ENCODE measurements around the gene GPR55. TPM values are rescaled to one million over a fixed set of nuclear protein-coding genes. Genes with fewer than 3 reads are reported as not detected.
A peak's percentile ranks its signal among the peaks of the same experiment; 100 is the strongest.

The GPR55 gene
- total RNA-seq, 1 donor from 2014 or later, result not detected

DNA sequence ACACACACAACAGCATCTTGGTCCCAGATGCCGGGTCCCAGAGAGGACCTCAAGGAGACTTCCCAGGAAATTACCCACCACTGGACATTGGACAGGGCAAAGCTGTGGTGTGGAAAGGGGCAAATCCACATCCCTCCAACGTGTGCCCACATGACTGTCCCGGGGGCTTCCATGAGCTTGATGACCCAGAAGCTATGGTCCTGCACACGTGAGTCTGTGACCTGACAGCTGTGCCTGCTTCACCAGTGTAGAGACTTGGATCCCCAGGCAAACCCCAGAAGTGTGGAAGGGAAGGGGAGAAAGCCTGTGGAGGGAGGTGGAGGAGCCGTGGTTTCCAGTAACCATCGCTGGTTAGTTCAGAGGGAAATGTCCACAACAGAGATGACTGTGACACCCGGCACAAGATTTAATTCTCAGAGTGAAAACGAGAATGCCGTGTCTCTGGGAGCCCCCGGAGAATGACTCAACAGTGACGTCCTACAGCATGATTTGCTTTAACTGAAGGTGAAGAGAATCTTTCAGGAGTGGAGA is 19.1 kb upstream of the GPR55 start:
- H3K27me3 Mint-ChIP-seq (ENCODE audit: low read depth, unreplicated experiment), result peaks cover 16% of the 10 kb centered on the region
- Histone ChIP-seq H3K9ac (ENCODE audit: low read length) (no peak overlapping the region), H3K4me1 (ENCODE audit: insufficient read depth, low read length) (no peaks in the 10 kb centered on the region), H3K27me3 (ENCODE audit: insufficient read depth, low read length) (no peaks in the 10 kb centered on the region), H3K9me3 (ENCODE audit: insufficient read depth, low read depth, low read length) (no peaks in the 10 kb centered on the region), H3K36me3 (ENCODE audit: insufficient read depth, low read length) (no peaks in the 10 kb centered on the region), H2AFZ (ENCODE audit: low read depth, low read length) (no peak overlapping the region), H3K4me2 (ENCODE audit: low read length) (no peak overlapping the region), H3K79me2 (ENCODE audit: insufficient read depth, low read length) (no peaks in the 10 kb centered on the region), H3K27ac (ENCODE audit: low read depth, low read length) (no peak overlapping the region), H4K20me1 (ENCODE audit: insufficient read depth, low read length) (no peaks in the 10 kb centered on the region), H3K4me3 (ENCODE audit: insufficient read depth, low read depth, low read length) (no peak overlapping the region)
- TF ChIP-seq, protein P1, sequence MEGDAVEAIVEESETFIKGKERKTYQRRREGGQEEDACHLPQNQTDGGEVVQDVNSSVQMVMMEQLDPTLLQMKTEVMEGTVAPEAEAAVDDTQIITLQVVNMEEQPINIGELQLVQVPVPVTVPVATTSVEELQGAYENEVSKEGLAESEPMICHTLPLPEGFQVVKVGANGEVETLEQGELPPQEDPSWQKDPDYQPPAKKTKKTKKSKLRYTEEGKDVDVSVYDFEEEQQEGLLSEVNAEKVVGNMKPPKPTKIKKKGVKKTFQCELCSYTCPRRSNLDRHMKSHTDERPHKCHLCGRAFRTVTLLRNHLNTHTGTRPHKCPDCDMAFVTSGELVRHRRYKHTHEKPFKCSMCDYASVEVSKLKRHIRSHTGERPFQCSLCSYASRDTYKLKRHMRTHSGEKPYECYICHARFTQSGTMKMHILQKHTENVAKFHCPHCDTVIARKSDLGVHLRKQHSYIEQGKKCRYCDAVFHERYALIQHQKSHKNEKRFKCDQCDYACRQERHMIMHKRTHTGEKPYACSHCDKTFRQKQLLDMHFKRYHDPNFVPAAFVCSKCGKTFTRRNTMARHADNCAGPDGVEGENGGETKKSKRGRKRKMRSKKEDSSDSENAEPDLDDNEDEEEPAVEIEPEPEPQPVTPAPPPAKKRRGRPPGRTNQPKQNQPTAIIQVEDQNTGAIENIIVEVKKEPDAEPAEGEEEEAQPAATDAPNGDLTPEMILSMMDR (IDR thresholded peaks at IDR 0.05; ENCODE audit: insufficient read depth, low read depth, low read length), result no peak
- no peak for TF ChIP-seq EZH2 (IDR thresholded peaks at IDR 0.05; ENCODE audit: insufficient read depth, low read length)
- FAIRE-seq (no peak), DNase-seq (ENCODE audit: low read depth) (no peak)
- H3K4me3 Mint-ChIP-seq (ENCODE audit: unreplicated experiment), result no peak overlapping the region
- H3K27ac Mint-ChIP-seq (ENCODE audit: unreplicated experiment), result peak overlapping the region; percentile 18
- peaks cover 10% of the 10 kb centered on the region for H3K4me1 Mint-ChIP-seq (ENCODE audit: low read depth, unreplicated experiment)
- no peaks in the 10 kb centered on the region for H3K9me3 Mint-ChIP-seq (ENCODE audit: unreplicated experiment)
- H3K36me3 Mint-ChIP-seq (ENCODE audit: low read depth, unreplicated experiment), result no peaks in the 10 kb centered on the region

DNA sequence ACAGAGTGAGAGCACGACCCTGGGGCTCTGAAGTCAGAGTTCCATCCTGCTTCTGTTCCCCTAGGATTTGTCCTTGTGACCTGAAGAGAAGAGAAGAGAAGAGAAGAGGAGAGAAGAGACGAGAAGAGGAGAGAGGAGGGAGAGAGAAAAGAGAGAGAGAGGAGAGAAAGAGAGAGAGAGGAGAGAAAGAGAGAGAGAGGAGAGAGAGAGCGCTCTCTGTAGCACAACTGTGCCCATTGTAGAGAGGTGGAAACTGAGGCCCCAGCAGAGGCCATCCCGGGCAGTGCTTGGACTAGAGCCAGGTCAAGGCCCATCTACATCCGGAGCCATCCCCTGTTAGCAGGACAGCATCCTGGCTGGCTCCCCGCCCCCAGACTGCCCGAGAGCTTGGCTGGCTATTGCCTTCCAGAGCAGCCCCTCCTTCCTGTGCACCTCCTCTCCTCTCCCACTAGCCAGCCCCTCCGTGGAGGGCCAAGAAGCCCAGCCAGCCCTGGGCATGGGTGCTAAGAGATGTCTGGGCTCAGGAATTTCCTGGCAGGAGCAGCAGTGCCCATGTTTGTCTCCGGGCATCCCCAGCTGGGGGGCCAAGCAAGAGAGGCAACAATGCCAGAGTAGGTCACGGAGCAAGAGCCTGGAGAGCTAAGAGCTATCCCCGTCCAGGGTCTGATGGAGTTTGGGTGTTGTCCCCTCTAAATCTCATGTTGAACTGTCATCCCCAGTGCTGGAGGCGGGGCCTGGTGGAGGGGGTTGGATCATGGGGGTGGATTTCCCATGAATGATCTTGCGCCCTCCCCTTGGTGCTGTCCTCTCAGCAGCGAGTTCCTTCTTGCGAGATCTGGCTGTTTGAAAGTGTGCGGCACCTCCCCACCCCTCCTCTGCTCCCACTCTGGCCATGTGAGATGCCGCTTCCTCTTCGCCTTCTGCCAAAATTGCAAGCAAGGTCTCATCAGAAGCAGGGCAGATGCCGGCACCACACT is 18.2 kb upstream of the GPR55 start:
- no peak overlapping the region for H3K27ac Mint-ChIP-seq (ENCODE audit: unreplicated experiment)
- no peaks in the 10 kb centered on the region for H3K36me3 ChIP-seq (ENCODE audit: insufficient read depth, low read length)
- H3K27ac ChIP-seq (ENCODE audit: low read depth, low read length), result no peak overlapping the region
- no peak overlapping the region for H3K4me2 ChIP-seq (ENCODE audit: low read length)
- no peaks in the 10 kb centered on the region for H3K36me3 Mint-ChIP-seq (ENCODE audit: low read depth, unreplicated experiment)
- no peaks in the 10 kb centered on the region for H3K9me3 ChIP-seq (ENCODE audit: insufficient read depth, low read depth, low read length)
- H3K4me3 Mint-ChIP-seq (ENCODE audit: unreplicated experiment), result no peak overlapping the region
- H2AFZ ChIP-seq (ENCODE audit: low read depth, low read length), result peak overlapping the region; percentile 16
- H4K20me1 ChIP-seq (ENCODE audit: insufficient read depth, low read length), result no peaks in the 10 kb centered on the region
- H3K4me3 ChIP-seq (ENCODE audit: insufficient read depth, low read depth, low read length), result no peak overlapping the region
- no peaks in the 10 kb centered on the region for H3K79me2 ChIP-seq (ENCODE audit: insufficient read depth, low read length)
- TF ChIP-seq, protein P1 (IDR thresholded peaks at IDR 0.05; ENCODE audit: insufficient read depth, low read depth, low read length), result no peak
- TF ChIP-seq EZH2 (IDR thresholded peaks at IDR 0.05; ENCODE audit: insufficient read depth, low read length), result no peak
- H3K9me3 Mint-ChIP-seq (ENCODE audit: unreplicated experiment), result no peaks in the 10 kb centered on the region
- DNase-seq (ENCODE audit: low read depth), result no peak
- peaks cover 16% of the 10 kb centered on the region for H3K27me3 Mint-ChIP-seq (ENCODE audit: low read depth, unreplicated experiment)
- no peak overlapping the region for H3K9ac ChIP-seq (ENCODE audit: low read length)
- no peaks in the 10 kb centered on the region for H3K27me3 ChIP-seq (ENCODE audit: insufficient read depth, low read length)
- FAIRE-seq, result no peak
- peaks cover 10% of the 10 kb centered on the region for H3K4me1 Mint-ChIP-seq (ENCODE audit: low read depth, unreplicated experiment)
- H3K4me1 ChIP-seq (ENCODE audit: insufficient read depth, low read length), result no peaks in the 10 kb centered on the region

Data from astrocyte (in vitro differentiated cells and primary cell).